ENCODE measurements around the gene FUZ. TPM values are rescaled to one million over a fixed set of nuclear protein-coding genes. Genes with fewer than 3 reads are reported as not detected.

The FUZ gene
- total RNA-seq, 1 experiment from 2014 or later: 13.9 TPM

DNA sequence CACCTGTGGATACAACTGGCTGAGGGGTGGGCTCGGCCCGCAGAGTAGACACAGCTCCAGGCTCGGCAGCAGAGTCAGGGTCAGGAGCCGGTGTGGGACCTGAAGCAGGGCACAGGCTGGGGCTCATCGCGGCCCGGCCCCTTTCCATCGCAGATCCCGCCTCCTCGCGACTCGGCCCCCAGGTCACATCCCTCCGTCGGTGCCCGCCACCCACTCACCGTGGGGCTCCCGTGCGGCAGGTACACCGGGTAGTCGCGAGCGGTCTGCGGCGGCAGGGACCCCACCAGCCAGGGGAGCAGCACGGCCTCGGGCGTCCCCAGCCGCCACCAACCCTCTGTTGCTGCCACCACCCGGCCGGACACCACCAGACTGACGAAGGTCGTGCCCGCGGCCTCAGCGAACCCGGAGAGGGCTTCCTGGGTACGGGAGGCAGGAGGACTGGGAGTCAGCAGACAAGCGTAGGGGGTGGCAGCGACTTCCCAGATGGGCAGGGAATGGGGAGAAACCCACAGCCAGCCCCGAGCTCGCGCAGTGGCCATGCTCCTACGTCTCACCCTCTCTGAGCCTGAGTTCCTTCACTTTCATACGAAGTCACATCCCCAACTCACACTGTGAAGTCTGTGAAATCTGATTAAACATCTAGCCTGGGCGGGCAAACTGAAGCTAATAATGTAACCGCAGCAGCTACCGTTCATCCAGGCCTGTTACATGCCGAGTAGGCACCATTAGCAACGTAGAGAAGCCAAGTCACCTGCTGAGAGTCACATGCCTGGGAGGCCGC, 3.7 kb downstream of the FUZ start:
- H3K4me1 ChIP-seq (ENCODE audit: control insufficient read depth, insufficient read depth, low read length): peaks cover 5% of the 10 kb centered on the region
- H3K27me3 ChIP-seq (ENCODE audit: control insufficient read depth, insufficient read depth, low read length): no peaks in the 10 kb centered on the region
- no TSS peak for BruUV-seq (replicated peaks)
- peak; percentile 69 for ATAC-seq
- intact Hi-C loops (cut with micrococcal nuclease; ENCODE audit: unreplicated experiment) (no loop called here), in situ Hi-C loops (cut with HindIII; ENCODE audit: low pct_unique_long_range_greater_than_20kb, low sequenced_read_pairs) (no loop called here)
- DNase-seq (ENCODE audit: low read depth, low spot score): no peak
- ChIA-PET CTCF (interaction anchor here (0.7 kb wide), 1 partner anchor 133 kb away, joined by 3 read pairs; no protein-coding TSS in a partner anchor), POLR2A (no interaction called here)
- H3K27ac ChIP-seq (ENCODE audit: low read length): peak overlapping the region; percentile 72
- H3K36me3 ChIP-seq (ENCODE audit: control insufficient read depth, insufficient read depth, low read length): no peaks in the 10 kb centered on the region
- no peaks in the 10 kb centered on the region for H3K9me3 ChIP-seq (ENCODE audit: control insufficient read depth, insufficient read depth, low read depth, low read length)
- TF ChIP-seq SIN3A (IDR thresholded peaks at IDR 0.05; ENCODE audit: borderline replicate concordance, insufficient read depth, low read depth, low read length): peak; percentile 55; the same call in 1 of the 2 replicates
- TF ChIP-seq, protein P1, sequence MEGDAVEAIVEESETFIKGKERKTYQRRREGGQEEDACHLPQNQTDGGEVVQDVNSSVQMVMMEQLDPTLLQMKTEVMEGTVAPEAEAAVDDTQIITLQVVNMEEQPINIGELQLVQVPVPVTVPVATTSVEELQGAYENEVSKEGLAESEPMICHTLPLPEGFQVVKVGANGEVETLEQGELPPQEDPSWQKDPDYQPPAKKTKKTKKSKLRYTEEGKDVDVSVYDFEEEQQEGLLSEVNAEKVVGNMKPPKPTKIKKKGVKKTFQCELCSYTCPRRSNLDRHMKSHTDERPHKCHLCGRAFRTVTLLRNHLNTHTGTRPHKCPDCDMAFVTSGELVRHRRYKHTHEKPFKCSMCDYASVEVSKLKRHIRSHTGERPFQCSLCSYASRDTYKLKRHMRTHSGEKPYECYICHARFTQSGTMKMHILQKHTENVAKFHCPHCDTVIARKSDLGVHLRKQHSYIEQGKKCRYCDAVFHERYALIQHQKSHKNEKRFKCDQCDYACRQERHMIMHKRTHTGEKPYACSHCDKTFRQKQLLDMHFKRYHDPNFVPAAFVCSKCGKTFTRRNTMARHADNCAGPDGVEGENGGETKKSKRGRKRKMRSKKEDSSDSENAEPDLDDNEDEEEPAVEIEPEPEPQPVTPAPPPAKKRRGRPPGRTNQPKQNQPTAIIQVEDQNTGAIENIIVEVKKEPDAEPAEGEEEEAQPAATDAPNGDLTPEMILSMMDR (IDR thresholded peaks at IDR 0.05): no peak; the same call in 1 of the 2 replicates
- TF ChIP-seq TCF7L2 (IDR thresholded peaks at IDR 0.05; ENCODE audit: low read depth, low read length): no peak
- TF ChIP-seq, protein P2, sequence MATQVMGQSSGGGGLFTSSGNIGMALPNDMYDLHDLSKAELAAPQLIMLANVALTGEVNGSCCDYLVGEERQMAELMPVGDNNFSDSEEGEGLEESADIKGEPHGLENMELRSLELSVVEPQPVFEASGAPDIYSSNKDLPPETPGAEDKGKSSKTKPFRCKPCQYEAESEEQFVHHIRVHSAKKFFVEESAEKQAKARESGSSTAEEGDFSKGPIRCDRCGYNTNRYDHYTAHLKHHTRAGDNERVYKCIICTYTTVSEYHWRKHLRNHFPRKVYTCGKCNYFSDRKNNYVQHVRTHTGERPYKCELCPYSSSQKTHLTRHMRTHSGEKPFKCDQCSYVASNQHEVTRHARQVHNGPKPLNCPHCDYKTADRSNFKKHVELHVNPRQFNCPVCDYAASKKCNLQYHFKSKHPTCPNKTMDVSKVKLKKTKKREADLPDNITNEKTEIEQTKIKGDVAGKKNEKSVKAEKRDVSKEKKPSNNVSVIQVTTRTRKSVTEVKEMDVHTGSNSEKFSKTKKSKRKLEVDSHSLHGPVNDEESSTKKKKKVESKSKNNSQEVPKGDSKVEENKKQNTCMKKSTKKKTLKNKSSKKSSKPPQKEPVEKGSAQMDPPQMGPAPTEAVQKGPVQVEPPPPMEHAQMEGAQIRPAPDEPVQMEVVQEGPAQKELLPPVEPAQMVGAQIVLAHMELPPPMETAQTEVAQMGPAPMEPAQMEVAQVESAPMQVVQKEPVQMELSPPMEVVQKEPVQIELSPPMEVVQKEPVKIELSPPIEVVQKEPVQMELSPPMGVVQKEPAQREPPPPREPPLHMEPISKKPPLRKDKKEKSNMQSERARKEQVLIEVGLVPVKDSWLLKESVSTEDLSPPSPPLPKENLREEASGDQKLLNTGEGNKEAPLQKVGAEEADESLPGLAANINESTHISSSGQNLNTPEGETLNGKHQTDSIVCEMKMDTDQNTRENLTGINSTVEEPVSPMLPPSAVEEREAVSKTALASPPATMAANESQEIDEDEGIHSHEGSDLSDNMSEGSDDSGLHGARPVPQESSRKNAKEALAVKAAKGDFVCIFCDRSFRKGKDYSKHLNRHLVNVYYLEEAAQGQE (IDR thresholded peaks at IDR 0.05; ENCODE audit: insufficient read depth in 1 of 2, low read depth in 2 of 2, low read length in 1 of 2): no peak
- TF ChIP-seq POLR2AphosphoS5 (IDR thresholded peaks at IDR 0.05; ENCODE audit: low read depth, low read length): no peak
- H3K4me3 ChIP-seq (ENCODE audit: low read depth in 2 of 2, low read length in 2 of 2): peak overlapping the region; percentile 40 to 58

DNA sequence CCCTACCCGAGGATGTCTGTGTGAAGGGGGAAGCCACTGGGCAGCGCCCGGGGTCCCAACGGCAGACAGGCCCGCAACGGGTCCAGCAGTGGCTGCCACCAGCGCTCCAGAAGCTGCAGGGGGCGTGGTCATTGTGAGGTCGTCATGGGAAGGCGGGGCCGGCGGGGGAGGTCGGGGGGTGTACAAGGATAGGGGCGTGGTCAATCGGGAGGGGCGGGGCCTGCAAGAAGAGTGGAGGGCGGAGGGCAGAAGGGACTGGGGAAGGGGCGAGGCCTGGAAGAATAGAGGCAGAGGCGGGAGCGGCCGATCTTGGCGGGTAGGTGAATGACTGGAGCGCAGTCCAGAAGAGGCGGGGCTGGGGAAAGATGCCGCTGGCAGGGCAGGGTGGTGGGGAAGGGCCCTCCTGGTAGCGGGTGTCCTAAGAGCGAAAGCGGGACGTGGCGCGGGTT, 4.4 kb downstream of the FUZ start:
- Histone ChIP-seq H3K27ac (ENCODE audit: low read length) (no peak overlapping the region), H3K9me3 (ENCODE audit: control insufficient read depth, insufficient read depth, low read depth, low read length) (no peaks in the 10 kb centered on the region), H3K36me3 (ENCODE audit: control insufficient read depth, insufficient read depth, low read length) (no peaks in the 10 kb centered on the region), H3K27me3 (ENCODE audit: control insufficient read depth, insufficient read depth, low read length) (no peaks in the 10 kb centered on the region), H3K4me1 (ENCODE audit: control insufficient read depth, insufficient read depth, low read length) (peaks cover 5% of the 10 kb centered on the region), H3K4me3 (ENCODE audit: low read depth in 2 of 2, low read length in 2 of 2) (peak overlapping the region; percentile 40 to 58)
- TF ChIP-seq SIN3A (IDR thresholded peaks at IDR 0.05; ENCODE audit: borderline replicate concordance, insufficient read depth, low read depth, low read length) (no peak), POLR2AphosphoS5 (IDR thresholded peaks at IDR 0.05; ENCODE audit: low read depth, low read length) (no peak), TCF7L2 (IDR thresholded peaks at IDR 0.05; ENCODE audit: low read depth, low read length) (no peak)
- TF ChIP-seq, protein P1 (IDR thresholded peaks at IDR 0.05): no peak
- TF ChIP-seq, protein P2 (IDR thresholded peaks at IDR 0.05; ENCODE audit: insufficient read depth in 1 of 2, low read depth in 2 of 2, low read length in 1 of 2): no peak
- intact Hi-C loops (cut with micrococcal nuclease; ENCODE audit: unreplicated experiment) (no loop called here), in situ Hi-C loops (cut with HindIII; ENCODE audit: low pct_unique_long_range_greater_than_20kb, low sequenced_read_pairs) (no loop called here)
- peak; percentile 50 for ATAC-seq
- CTCF ChIA-PET: no interaction called here
- DNase-seq (ENCODE audit: low read depth, low spot score): no peak
- no TSS peak for BruUV-seq (replicated peaks)
- POLR2A ChIA-PET: interaction anchor here (0.6 kb wide), 1 partner anchor 357 kb away, joined by 5 read pairs; no protein-coding TSS in a partner anchor
